Fibroblast of lung (primary cell): ENCODE results near the gene MMP13. TPM values are rescaled to one million over a fixed set of nuclear protein-coding genes. Genes with fewer than 3 reads are reported as not detected.
"Not testable (repeated sequence)": the region's sequence is repeated elsewhere in the genome, so short reads cannot be mapped to it uniquely, and the experiment has no call there.

Experiments used
- DNase-seq, 2 donors: peaks; one replicate each; pipeline versions ENCODE4 v3.0.0 to v3.0.0-alpha.2; 2010; ENCODE audit warnings: low read depth in 2 of 2
- H2AFZ ChIP-seq: 2 replicates; pipeline ENCODE4 v1.5.1; 2012; ENCODE audit warnings: low read length, control low read depth, inconsistent platforms
- H3K27ac ChIP-seq: 2 replicates; pipeline ENCODE4 v1.5.1; 2011; ENCODE audit warnings: low read length, control low read depth; ENCODE audit not compliant: insufficient read depth
- H3K27me3 ChIP-seq: 2 replicates; pipeline ENCODE4 v1.5.1; 2011; ENCODE audit warnings: mild to moderate bottlenecking, low read length; ENCODE audit not compliant: control insufficient read depth, insufficient read depth
- H3K36me3 ChIP-seq: 2 replicates; pipeline ENCODE4 v1.5.1; 2011; ENCODE audit warnings: low read length; ENCODE audit not compliant: control insufficient read depth, insufficient read depth
- H3K4me1 ChIP-seq: 2 replicates; pipeline ENCODE4 v1.5.1; 2011; ENCODE audit warnings: low read length; ENCODE audit not compliant: control insufficient read depth, insufficient read depth; ENCODE audit errors: extremely low read depth
- H3K4me2 ChIP-seq: 2 replicates; pipeline ENCODE4 v1.5.1; 2011; ENCODE audit warnings: low read length, control low read depth; ENCODE audit not compliant: insufficient read depth; ENCODE audit errors: extremely low read depth
- H3K4me3 ChIP-seq, 4 experiments: fragments of 200-600 bp in 1 of 4; sonication (generic) in 1 of 4; replicated peaks in 1 of 4; 2 replicates each; pipeline ENCODE4 v1.5.1; 2011 to 2016; ENCODE audit warnings: low read length in 4 of 4, low read depth in 3 of 4, mild to moderate bottlenecking in 3 of 4, control low read depth in 2 of 4, inconsistent platforms in 1 of 4, mixed read lengths in 1 of 4; ENCODE audit not compliant: insufficient read depth in 1 of 4; ENCODE audit errors: control extremely low read depth in 1 of 4
- H3K79me2 ChIP-seq: 2 replicates; pipeline ENCODE4 v1.5.1; 2012; ENCODE audit warnings: mild to moderate bottlenecking, low read length, inconsistent platforms; ENCODE audit not compliant: control insufficient read depth, insufficient read depth
- H3K9ac ChIP-seq: 2 replicates; pipeline ENCODE4 v1.5.1; 2011; ENCODE audit warnings: mild to moderate bottlenecking, low read length, control low read depth; ENCODE audit not compliant: insufficient read depth
- H3K9me3 ChIP-seq: 2 replicates; pipeline ENCODE4 v1.5.1; 2012; ENCODE audit warnings: low read depth, low read length; ENCODE audit not compliant: control insufficient read depth, insufficient read depth
- H4K20me1 ChIP-seq: 2 replicates; pipeline ENCODE4 v1.5.1; 2011; ENCODE audit warnings: low read length; ENCODE audit not compliant: control insufficient read depth, insufficient read depth; ENCODE audit errors: extremely low read depth
- EZH2 ChIP-seq: IDR thresholded peaks from 2 replicates; pipeline ENCODE4 v1.5.1; 2012; ENCODE audit warnings: low read length, control low read depth, mild to moderate bottlenecking; ENCODE audit errors: missing control alignments
- polyA plus RNA-seq, 2 donors: library from polyadenylated mRNA; depleted of rRNA in 1 of 2; stranded (reverse) in 1 of 2; unstranded in 1 of 2; fragments of >200 nt; gene quantifications; 2 replicates each; pipeline ENCODE4 v1.2.1, GENCODE V29; 2011 to 2012; ENCODE audit warnings: missing spikeins in 1 of 2
- total RNA-seq: library from RNA; depleted of rRNA; stranded (reverse); fragments of >200 nt; gene quantifications from 2 replicates; pipeline ENCODE4 v1.2.1, GENCODE V29; 2014
- TF ChIP-seq, protein P1 (sequence below), 2 donors: IDR thresholded peaks in 1 of 2; conservative IDR thresholded peaks in 1 of 2; 1 replicate in 1 of 2; 2 replicates in 1 of 2; pipeline ENCODE4 v1.5.1; 2011 to 2012; ENCODE audit warnings: low read length in 2 of 2, control low read depth in 1 of 2, inconsistent platforms in 1 of 2, low read depth in 1 of 2, mild to moderate bottlenecking in 1 of 2

Gene MMP13
- total and polyA plus RNA-seq, 2 donors (not counting 1 experiment from before 2014, with no cell fraction given), result not detected

GRCh38 chr11:102912482-102912830 is 43.1 kb downstream of the MMP13 start:
- no peaks in the 10 kb centered on the region for H3K79me2 ChIP-seq
- H4K20me1 ChIP-seq, result no peaks in the 10 kb centered on the region
- H3K4me2 ChIP-seq, result no peak overlapping the region
- no peak overlapping the region for H3K27ac ChIP-seq
- H2AFZ ChIP-seq, result no peak overlapping the region
- H3K36me3 ChIP-seq, result no peaks in the 10 kb centered on the region
- H3K4me1 ChIP-seq, result no peaks in the 10 kb centered on the region
- H3K9ac ChIP-seq, result no peak overlapping the region
- H3K27me3 ChIP-seq, result no peaks in the 10 kb centered on the region
- H3K9me3 ChIP-seq, result no peaks in the 10 kb centered on the region
- DNase-seq, result peak in 1 of 2 donors; percentile 32
- no peak overlapping the region for H3K4me3 ChIP-seq
- TF ChIP-seq, protein P1, sequence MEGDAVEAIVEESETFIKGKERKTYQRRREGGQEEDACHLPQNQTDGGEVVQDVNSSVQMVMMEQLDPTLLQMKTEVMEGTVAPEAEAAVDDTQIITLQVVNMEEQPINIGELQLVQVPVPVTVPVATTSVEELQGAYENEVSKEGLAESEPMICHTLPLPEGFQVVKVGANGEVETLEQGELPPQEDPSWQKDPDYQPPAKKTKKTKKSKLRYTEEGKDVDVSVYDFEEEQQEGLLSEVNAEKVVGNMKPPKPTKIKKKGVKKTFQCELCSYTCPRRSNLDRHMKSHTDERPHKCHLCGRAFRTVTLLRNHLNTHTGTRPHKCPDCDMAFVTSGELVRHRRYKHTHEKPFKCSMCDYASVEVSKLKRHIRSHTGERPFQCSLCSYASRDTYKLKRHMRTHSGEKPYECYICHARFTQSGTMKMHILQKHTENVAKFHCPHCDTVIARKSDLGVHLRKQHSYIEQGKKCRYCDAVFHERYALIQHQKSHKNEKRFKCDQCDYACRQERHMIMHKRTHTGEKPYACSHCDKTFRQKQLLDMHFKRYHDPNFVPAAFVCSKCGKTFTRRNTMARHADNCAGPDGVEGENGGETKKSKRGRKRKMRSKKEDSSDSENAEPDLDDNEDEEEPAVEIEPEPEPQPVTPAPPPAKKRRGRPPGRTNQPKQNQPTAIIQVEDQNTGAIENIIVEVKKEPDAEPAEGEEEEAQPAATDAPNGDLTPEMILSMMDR (conservative IDR thresholded peaks at IDR 0.05 in 1 of 2, IDR thresholded peaks at IDR 0.05 in 1 of 2; ENCODE audit: low read depth in 1 of 2, low read length in 2 of 2), result no peak
- no peak for TF ChIP-seq EZH2

GRCh38 chr11:102911758-102912481 is 43.6 kb downstream of the MMP13 start:
- no peak for TF ChIP-seq EZH2
- TF ChIP-seq, protein P1 (conservative IDR thresholded peaks at IDR 0.05 in 1 of 2, IDR thresholded peaks at IDR 0.05 in 1 of 2; ENCODE audit: low read depth in 1 of 2, low read length in 2 of 2), result no peak
- Histone ChIP-seq H3K4me3 (no peak overlapping the region), H3K9ac (no peak overlapping the region), H3K4me2 (no peak overlapping the region), H4K20me1 (no peaks in the 10 kb centered on the region), H3K27ac (no peak overlapping the region), H3K79me2 (no peaks in the 10 kb centered on the region), H3K4me1 (no peaks in the 10 kb centered on the region), H3K36me3 (no peaks in the 10 kb centered on the region), H3K9me3 (no peaks in the 10 kb centered on the region), H3K27me3 (no peaks in the 10 kb centered on the region), H2AFZ (no peak overlapping the region)
- DNase-seq, result no peak

GRCh38 chr11:102905848-102906247 is 49.7 kb downstream of the MMP13 start:
- H3K4me2 ChIP-seq, H3K9ac ChIP-seq, H3K4me1 ChIP-seq, H3K4me3 ChIP-seq, H2AFZ ChIP-seq, H4K20me1 ChIP-seq, H3K27ac ChIP-seq, H3K79me2 ChIP-seq, H3K9me3 ChIP-seq, H3K36me3 ChIP-seq, H3K27me3 ChIP-seq: not testable (repeated sequence)
- DNase-seq, result peak in 1 of 2 donors; percentile 34

- not testable (repeated sequence) for DNase-seq, H3K9me3 ChIP-seq, H3K9ac ChIP-seq, H3K4me1 ChIP-seq, H3K4me2 ChIP-seq, H3K27me3 ChIP-seq, H4K20me1 ChIP-seq, H3K4me3 ChIP-seq, H3K27ac ChIP-seq, H2AFZ ChIP-seq, H3K36me3 ChIP-seq, H3K79me2 ChIP-seq
These were observed 51.6 kb downstream of the MMP13 start for GRCh38 chr11:102903895-102904294.
